ENCODE results near the gene MRPL16. TPM values are rescaled to one million over a fixed set of nuclear protein-coding genes. Genes with fewer than 3 reads are reported as not detected.

The MRPL16 gene
- total RNA-seq, 2 experiments from 2014 or later, result 76.4 to 78.7 TPM

DNA sequence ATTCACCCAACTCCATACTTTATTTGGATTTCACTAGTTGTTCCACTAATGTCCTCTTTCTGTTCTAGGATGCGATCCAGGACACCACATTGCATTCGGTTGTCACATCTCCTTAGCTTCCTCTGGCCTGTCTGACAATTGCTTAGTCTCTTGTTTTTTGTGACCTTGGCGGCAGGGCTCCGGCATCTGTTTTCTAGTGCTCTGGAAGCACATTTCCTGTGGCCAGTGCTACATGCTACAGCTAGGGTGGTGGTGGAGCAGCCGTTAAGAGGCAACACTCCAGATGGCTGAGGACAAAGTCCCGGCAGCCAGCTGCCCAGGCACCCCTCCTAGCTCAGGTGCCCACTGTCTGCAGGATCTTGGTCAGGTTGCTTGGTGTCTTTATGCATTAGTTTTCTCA is 48.6 kb downstream of the MRPL16 start:
- H3K4me3 Mint-ChIP-seq, result no peak overlapping the region
- no peak for TF ChIP-seq CTCF (IDR thresholded peaks at IDR 0.05)
- no peaks in the 10 kb centered on the region for H3K9me3 Mint-ChIP-seq
- intact Hi-C loops (cut with micrococcal nuclease), result no loop called here
- no peaks in the 10 kb centered on the region for H3K27me3 Mint-ChIP-seq
- ChIA-PET CTCF (interaction anchor here (1.1 to 1.2 kb wide), 2 partner anchors 9 to 38 kb away, joined by 3 read pairs; no protein-coding TSS in a partner anchor), POLR2A (no interaction called here)
- ATAC-seq (no peak), DNase-seq (no peak)
- H3K27ac Mint-ChIP-seq, result no peak overlapping the region
- no peaks in the 10 kb centered on the region for H3K36me3 Mint-ChIP-seq (ENCODE audit: low read depth)
- peaks cover 5% of the 10 kb centered on the region for H3K4me1 Mint-ChIP-seq (ENCODE audit: low read depth)

GRCh38 chr11:59760771-59761170 is 49.8 kb downstream of the MRPL16 start:
- no peak for TF ChIP-seq CTCF (IDR thresholded peaks at IDR 0.05)
- Mint-ChIP-seq H3K27me3 (no peaks in the 10 kb centered on the region), H3K36me3 (ENCODE audit: low read depth) (no peaks in the 10 kb centered on the region), H3K4me3 (no peak overlapping the region), H3K9me3 (no peaks in the 10 kb centered on the region), H3K27ac (no peak overlapping the region), H3K4me1 (ENCODE audit: low read depth) (peaks cover 15% of the 10 kb centered on the region)
- ChIA-PET CTCF (no interaction called here), POLR2A (no interaction called here)
- ATAC-seq (no peak), DNase-seq (no peak)
- intact Hi-C loops (cut with micrococcal nuclease), result no loop called here

DNA sequence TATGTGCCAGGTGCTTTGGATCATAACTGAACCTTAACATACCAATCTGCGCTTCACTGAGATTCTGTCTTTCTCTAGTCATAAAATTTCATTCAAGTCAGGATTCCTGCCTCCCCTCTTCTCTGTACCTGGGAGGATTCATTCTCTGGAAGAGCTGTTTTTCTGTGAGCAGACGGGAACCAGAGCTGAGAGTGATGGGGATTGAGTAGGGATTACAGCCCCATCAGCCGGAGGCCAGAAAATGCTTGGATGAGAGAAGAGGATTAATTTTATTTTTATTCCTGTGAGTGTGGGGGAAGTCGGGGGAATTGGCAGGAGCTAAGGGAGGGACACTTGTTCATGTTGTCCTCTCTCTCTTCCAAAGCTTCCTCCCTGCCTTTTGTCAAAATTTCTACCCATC is 50.7 kb downstream of the MRPL16 start:
- peaks cover 14% of the 10 kb centered on the region for H3K4me1 Mint-ChIP-seq (ENCODE audit: low read depth)
- no peaks in the 10 kb centered on the region for H3K36me3 Mint-ChIP-seq (ENCODE audit: low read depth)
- no peaks in the 10 kb centered on the region for H3K27me3 Mint-ChIP-seq
- no peaks in the 10 kb centered on the region for H3K9me3 Mint-ChIP-seq
- no peak for DNase-seq
- intact Hi-C loops (cut with micrococcal nuclease), result no loop called here
- CTCF ChIA-PET, result interaction anchor here (0.9 to 1.0 kb wide), 2 partner anchors 42 to 51 kb away, joined by 3 read pairs; partner anchors contain the start of gene MRPL16
- POLR2A ChIA-PET, result no interaction called here
- H3K4me3 Mint-ChIP-seq, result no peak overlapping the region
- H3K27ac Mint-ChIP-seq, result no peak overlapping the region
- no peak for TF ChIP-seq CTCF (IDR thresholded peaks at IDR 0.05)
- no peak for ATAC-seq

DNA sequence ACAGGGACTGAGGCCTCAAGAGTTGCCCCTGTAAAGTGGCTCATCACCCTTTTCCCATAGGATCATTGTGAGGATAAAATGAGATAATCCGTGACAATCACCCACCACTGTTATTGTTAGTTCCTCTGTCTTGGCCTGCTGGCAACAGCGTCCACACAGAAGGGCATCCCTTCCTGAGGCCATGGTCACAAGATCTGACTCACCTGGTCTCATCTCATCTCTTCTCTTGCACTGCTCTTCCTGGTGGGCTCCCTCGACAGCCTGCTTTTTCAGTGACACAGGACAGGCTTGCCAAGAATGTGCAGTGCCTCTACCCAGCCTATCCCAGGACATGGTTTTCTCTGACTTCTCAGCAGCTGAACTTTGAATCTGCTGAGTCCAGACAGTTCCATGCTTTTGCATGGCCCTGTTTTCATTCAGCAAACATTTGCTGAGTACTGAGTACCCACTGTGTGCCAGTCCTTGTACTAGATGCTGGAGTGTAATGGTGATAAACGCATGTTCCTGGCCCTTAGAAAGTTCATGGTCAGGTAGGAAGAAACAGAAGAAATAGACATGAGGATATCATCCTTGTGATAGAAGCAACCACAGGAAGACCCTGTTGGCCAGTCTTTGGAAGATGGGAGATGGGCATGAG is 52.1 kb downstream of the MRPL16 start:
- ChIA-PET POLR2A (no interaction called here), CTCF (no interaction called here)
- no peak overlapping the region for H3K4me3 Mint-ChIP-seq
- no peaks in the 10 kb centered on the region for H3K9me3 Mint-ChIP-seq
- ATAC-seq, result no peak
- intact Hi-C loops (cut with micrococcal nuclease), result no loop called here
- DNase-seq, result no peak
- H3K27ac Mint-ChIP-seq, result no peak overlapping the region
- H3K27me3 Mint-ChIP-seq, result no peaks in the 10 kb centered on the region
- H3K36me3 Mint-ChIP-seq (ENCODE audit: low read depth), result no peaks in the 10 kb centered on the region
- no peak for TF ChIP-seq CTCF (IDR thresholded peaks at IDR 0.05)
- peaks cover 14% of the 10 kb centered on the region for H3K4me1 Mint-ChIP-seq (ENCODE audit: low read depth)

GRCh38 chr11:59756845-59757244 is 53.7 kb downstream of the MRPL16 start:
- ATAC-seq, result no peak
- H3K9me3 Mint-ChIP-seq, result no peaks in the 10 kb centered on the region
- no peak for TF ChIP-seq CTCF (IDR thresholded peaks at IDR 0.05)
- POLR2A ChIA-PET, result interaction anchor here (0.7 to 1.5 kb wide), 4 partner anchors 14 to 162 kb away, joined by 3 read pairs; no protein-coding TSS in a partner anchor
- H3K4me1 Mint-ChIP-seq (ENCODE audit: low read depth), result peaks cover 14% of the 10 kb centered on the region
- CTCF ChIA-PET, result interaction anchor here (3.3 to 6.0 kb wide), 3 partner anchors 10 to 52 kb away, joined by 17 to 92 read pairs (median 28); partner anchors contain the start of gene MRPL16
- H3K27me3 Mint-ChIP-seq, result no peaks in the 10 kb centered on the region
- H3K36me3 Mint-ChIP-seq (ENCODE audit: low read depth), result no peaks in the 10 kb centered on the region
- intact Hi-C loops (cut with micrococcal nuclease), result no loop called here
- peak overlapping the region; percentile 78 for H3K4me3 Mint-ChIP-seq
- H3K27ac Mint-ChIP-seq, result no peak overlapping the region
- peak; percentile 28 for DNase-seq

Data from activated CD8-positive, alpha-beta T cell treated with anti-CD3 and anti-CD28 coated beads for 36 hours (primary cell).